COLO829 (cell line): ENCODE results near the gene CASS4.

Experiments
- DNase-seq: peaks from one replicate; pipeline ENCODE4 v3.0.0; 2012; ENCODE audit warnings: low spot score

CASS4 gene

DNA sequence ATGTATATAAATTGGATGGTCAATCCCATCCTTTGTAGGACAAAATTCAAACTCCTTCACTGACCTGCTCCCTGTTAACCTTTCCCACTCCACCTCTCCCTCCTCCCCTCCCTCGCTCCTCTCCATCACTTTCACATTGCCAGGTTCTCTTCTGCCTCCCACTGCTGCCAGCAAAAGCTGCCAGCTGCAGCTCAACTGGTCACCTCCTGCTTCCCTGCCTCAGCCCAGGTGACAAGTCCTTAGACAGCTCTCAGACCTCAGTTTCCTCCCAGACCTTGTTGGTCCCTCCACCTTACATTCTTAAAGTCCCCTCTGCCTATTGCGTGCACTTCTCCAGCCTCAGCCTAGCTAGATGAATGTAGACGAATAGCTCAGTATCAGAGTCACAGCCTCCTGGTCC, 33.1 kb downstream of the CASS4 start:
- no peak for DNase-seq

DNA sequence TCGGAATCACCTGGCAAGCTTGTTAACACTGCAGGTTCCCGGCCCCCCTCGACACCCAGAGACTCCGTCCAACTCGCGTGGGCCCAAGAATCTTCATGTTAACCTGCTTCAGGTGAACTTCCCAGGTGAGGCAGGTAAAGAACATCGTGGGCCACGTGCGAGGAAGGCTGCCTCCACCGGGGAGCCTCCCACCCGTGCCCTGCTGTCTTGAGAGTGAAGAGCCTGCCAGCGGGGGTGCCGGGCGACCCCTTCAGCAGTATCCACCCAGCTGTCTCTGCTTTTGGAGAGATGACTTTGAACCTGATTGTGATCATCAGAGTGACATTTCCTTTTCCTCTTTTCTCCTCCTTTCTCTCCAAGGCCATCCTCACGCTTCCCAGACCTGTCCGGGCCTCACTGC, 33.5 kb downstream of the CASS4 start:
- no peak for DNase-seq

DNA sequence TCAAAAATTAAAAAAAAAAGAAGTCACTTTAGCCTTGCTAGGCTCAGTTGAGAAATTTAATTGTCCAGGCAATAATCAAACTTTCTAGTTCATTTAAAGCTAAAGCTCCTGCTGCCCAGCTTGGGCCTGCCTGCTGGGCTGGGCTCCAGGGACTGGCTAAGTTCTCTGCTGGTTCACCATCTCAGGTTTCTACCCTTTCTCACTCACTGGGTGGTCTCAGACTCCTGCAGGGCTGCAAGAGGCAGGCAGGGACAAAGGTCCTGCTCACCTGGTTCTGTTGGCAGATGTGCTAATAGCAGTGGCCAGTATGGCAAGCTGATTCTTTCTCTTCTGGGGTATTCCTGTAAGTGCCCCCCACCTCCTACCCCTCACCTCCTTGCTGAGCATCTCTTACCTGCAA, 35.2 kb downstream of the CASS4 start:
- DNase-seq, result no peak

GRCh38 chr20:56449459-56449858, 37.4 kb downstream of the CASS4 start:
- no peak for DNase-seq

GRCh38 chr20:56451056-56451765, 39.2 kb downstream of the CASS4 start:
- no peak for DNase-seq

- DNase-seq, result no peak
These were observed 41.3 kb downstream of the CASS4 start for GRCh38 chr20:56453352-56453751.

DNA sequence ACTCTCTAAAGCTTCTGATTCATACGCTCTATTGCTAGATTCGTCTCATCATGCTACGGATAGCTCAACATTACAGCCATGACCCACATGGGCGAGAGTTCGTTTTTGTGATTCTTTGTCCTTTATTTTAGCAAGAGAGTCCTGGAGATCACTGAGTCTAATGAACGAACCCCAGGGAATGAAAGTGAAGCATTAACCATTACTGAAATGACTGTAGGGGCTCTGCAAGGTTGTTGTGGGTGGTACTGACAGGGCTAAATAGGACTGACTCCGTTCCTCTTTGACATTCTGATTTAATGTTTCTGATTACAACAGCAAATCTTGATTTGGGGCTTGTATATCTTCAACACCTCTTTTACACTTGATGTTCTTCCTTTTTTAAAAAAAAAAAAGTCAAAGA, 42.7 kb downstream of the CASS4 start:
- DNase-seq, result no peak

GRCh38 chr20:56458206-56458821, 46.3 kb downstream of the CASS4 start:
- no peak for DNase-seq

GRCh38 chr20:56460459-56460858, 48.4 kb downstream of the CASS4 start:
- DNase-seq, result no peak

GRCh38 chr20:56461576-56461975, 49.5 kb downstream of the CASS4 start:
- no peak for DNase-seq

GRCh38 chr20:56463428-56463827, 51.4 kb downstream of the CASS4 start:
- DNase-seq, result no peak

- DNase-seq, result no peak
These were observed 53.9 kb downstream of the CASS4 start for GRCh38 chr20:56465997-56466396.

GRCh38 chr20:56467968-56468315, 55.9 kb downstream of the CASS4 start:
- no peak for DNase-seq

DNA sequence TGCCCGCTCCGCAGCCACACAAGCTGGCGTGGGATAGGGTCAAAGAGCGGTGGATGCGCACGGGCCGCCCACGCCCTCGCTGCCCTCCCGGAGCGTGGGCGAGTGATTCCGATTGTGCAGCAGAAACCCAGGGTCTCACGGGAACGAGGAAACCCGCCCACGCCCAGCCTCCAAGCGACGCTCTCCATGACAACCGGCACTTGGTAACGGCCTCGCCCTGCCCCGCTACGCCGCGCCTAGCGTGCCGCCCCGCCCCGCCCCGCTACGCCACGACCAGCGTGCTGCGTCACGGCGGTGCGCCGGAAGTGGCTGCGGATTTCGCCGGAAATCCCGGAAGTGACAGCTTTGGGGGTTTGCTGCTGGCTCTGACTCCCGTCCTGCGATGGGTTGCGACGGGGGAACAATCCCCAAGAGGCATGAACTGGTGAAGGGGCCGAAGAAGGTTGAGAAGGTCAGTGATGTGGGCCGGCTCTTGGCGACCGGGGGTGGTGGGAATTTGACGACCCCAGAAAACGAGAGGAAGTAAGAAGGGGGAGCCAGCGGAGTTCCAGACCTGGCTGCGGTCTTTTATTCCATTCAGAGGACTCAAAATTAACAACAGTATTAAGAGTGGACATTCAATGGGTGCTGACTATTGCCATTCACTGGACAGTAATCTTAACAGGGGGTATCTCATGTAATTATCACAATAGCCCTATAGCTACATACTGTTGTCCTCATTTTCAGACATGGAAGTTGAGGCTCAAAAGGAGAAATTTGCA, 56.4 kb downstream of the CASS4 start, which contains the start of gene RTF2:
RTF2 (plus strand) TSS at position 312 of the 761 bp plus-strand sequence; CDS start at position 383, 71 bp downstream.
- peak; percentile 95 for DNase-seq

DNA sequence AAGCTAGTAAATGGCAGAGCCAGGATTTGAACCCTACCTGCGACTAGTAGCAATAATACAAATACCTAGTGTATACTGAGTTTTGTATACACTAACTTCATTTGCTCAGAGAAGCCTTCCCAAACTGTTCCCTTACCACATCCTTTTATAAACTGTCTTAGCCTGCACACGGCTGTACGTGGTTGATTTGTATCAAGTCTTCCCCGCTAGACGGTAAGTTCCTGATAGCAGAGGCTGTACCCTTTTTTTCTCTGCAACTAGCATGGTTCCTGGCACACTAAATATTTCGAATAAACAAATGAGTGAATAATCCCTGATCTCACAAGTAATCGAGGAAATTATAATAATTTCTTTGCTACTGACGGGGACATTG, 57.0 kb downstream of the CASS4 start:
- no peak for DNase-seq

DNA sequence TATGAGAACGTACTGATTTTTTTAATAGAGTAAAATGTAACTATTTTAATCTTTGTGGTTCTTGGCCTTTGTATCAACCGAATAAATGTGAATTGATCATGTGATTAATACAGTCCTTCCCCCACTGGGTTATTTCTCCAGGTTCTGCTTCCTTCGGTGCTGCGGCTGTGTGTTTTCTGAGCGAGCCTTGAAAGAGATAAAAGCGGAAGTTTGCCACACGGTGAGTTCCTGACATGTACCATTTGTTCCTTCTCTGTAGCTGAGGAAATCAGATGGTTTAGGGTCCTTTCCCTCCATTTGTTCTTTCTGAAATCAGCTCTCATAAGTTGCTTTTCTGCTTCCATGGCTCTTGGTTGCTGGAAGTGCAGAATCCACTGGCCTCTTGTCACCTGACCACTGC, 71.9 kb downstream of the CASS4 start:
- no peak for DNase-seq

DNA sequence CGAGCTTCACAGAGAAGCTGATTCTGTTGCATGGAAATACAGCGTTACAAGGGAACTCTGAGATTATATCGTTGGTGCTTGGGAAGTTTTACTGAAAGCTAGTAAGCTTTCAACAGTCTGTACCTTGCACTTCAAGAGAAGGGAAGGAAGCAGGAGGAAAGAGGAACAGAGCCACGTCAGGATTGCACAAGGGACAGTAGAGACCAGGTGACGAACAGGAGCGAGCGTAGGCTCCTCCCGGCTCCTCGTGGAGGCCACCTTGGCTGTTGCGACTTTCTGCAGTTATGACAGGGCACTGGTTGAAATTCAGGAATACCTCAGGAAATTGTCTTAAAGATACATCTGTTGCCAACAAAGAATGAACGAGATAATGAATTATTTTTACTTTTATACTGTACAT, 75.2 kb downstream of the CASS4 start:
- no peak for DNase-seq

DNA sequence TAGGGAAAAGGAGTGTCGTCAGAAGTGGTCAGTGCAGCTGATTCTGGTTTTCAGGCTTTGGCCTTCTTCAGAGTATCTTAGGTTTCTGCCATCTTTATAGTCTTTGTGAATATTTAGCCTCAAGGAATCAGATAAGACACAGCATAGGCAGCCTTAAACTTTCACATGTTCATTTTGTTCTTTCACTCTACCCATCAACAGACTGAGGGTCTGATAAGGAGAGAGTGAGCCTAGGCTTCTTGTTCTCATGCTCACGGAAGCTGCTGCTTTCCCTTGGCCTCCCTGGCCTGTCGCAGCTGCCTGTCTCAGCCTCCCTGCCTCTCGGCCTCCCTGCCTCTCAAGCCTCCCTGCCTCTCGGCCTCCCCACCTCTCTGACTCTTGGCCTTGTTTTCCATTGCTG, 76.5 kb downstream of the CASS4 start:
- no peak for DNase-seq

DNA sequence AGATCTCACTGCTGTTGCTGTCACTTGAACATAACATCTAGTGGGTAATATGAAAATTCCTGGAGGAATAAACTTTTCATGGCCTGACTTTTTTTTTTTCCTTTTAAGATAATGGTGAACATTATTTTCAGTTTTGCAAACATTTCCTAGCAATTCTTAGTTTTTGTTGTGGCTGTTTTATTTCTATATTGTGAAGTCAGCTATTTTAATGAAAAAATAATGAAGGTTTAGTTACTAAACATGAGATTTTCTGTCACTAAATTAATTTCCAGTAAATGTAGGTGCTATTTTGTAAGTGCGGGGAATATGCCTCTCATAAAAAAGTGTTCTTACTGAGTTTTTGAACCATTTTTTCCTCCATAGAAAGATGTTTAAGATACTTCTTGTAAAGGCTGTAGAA, 89.1 kb downstream of the CASS4 start:
- no peak for DNase-seq

GRCh38 chr20:56503916-56504315, 91.9 kb downstream of the CASS4 start:
- DNase-seq, result no peak

- no peak for DNase-seq
These were observed 92.4 kb downstream of the CASS4 start for GRCh38 chr20:56504373-56505005.

DNA sequence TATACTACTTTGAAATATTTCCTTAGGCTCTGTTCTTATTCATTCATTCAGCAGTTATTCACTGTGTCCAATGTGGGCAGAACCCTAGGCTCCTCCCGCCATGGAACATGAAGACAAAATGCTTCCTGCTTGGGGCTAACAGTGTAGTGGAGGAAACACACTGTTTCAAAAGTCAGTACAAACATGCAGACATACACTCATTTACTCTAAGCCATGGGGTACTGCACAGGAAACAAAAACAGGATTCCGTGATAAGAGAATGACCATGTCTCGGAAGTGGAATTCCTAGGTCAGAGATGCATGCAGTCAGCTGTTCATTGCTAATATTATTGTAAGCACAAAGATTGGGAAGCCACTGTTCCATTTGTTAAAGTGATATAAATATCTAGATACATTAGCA, 94.0 kb downstream of the CASS4 start:
- DNase-seq, result no peak
